Measurements from ENCODE around the gene LPAR3.
"Not testable (repeated sequence)": the region's sequence is repeated elsewhere in the genome, so short reads cannot be mapped to it uniquely, and the experiment has no call there.

The LPAR3 gene

DNA sequence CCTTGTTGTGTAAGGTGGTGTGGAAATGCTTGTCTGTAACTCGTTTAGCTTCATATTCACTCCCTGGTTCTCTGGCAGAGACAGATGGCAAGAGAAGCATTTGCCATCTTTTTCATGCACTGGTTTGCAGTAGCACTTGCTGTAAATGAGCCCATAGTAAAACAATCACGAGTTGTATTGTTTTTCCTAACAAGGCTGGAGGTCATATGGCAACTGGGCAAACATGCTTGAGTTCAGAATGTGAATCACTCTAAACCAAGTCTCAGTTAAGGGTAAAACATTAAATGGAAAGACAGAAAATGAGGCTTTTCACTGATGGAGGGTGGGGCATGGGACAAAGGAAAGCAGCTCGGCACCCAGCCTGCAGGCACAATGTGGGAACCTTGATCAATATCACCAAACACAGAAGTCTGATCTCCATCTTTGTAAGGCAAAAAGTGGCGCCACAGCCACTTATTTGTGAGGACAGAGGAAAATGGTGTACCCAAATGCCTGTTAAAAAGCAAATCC lies 26.5 kb upstream of the LPAR3 start:
- H3K4me3 ChIP-seq (ENCODE audit: control insufficient read depth in 1 of 7, extremely low read depth in 1 of 7, insufficient read depth in 4 of 7, low read depth in 2 of 7, low read length in 6 of 7): no peak overlapping the region
- DNase-seq: no peak
- no peaks in the 10 kb centered on the region for H3K36me3 ChIP-seq (ENCODE audit: control insufficient read depth in 4 of 4, insufficient read depth in 4 of 4, low read length in 3 of 4)
- H3K27ac ChIP-seq (ENCODE audit: insufficient read depth in 1 of 2, low read depth in 1 of 2, low read length in 2 of 2, poor library complexity in 1 of 2, severe bottlenecking in 2 of 2): no peak overlapping the region
- H3K4me1 ChIP-seq (ENCODE audit: control extremely low read depth in 1 of 4, control insufficient read depth in 4 of 4, insufficient read depth in 4 of 4, low read length in 3 of 4): no peaks in the 10 kb centered on the region
- H3K9me3 ChIP-seq (ENCODE audit: control extremely low read depth in 1 of 5, control insufficient read depth in 4 of 5, insufficient read depth in 2 of 5, low read depth in 1 of 5, low read length in 4 of 5): no peaks in the 10 kb centered on the region
- WGBS (ENCODE audit: insufficient coverage): 60% methylated on average over 1 of the region's 4 CpGs
- no peaks in the 10 kb centered on the region for H3K27me3 ChIP-seq (replicated peaks in 2 of 5; ENCODE audit: control insufficient read depth in 4 of 5, insufficient read depth in 5 of 5, low read length in 4 of 5)
- ChIA-PET POLR2A (no interaction called here), CTCF (interaction anchor here (1.1 to 2.6 kb wide), 2 partner anchors 16 to 31 kb away, joined by 3 to 8 read pairs; no protein-coding TSS in a partner anchor)

DNA sequence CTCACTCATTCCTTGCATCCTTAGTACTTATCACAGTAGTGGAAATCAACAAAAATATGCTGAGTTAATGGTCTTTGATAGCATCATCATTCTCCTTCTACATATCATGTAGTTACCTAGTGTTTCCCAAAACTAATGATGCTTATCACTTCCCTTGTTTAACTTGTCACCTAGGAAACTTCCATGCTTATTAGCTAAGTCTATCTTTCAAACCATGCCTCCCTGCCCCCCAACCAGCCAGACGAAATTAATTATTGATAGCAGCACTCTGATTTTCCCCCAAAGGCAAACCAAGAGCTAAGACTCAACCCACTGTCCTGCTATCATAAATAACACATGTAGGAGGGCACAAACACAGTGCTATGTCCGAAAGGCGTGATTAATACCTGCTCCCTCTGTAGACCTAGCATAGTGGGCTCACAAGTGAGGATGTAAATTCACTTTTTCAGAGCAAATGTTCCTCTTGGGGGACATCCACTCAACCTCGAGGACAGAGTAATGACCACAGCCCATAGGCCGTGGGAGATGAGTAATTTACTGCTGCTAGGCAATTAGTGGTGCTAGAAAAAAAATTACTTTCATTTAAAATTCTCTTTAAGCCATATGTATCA lies 25.8 kb upstream of the LPAR3 start:
- H3K27ac ChIP-seq (ENCODE audit: insufficient read depth in 1 of 2, low read depth in 1 of 2, low read length in 2 of 2, poor library complexity in 1 of 2, severe bottlenecking in 2 of 2): no peak overlapping the region
- ChIA-PET POLR2A (no interaction called here), CTCF (interaction anchor here (1.1 to 2.6 kb wide), 2 partner anchors 16 to 30 kb away, joined by 3 to 8 read pairs; no protein-coding TSS in a partner anchor)
- no peaks in the 10 kb centered on the region for H3K27me3 ChIP-seq (replicated peaks in 2 of 5; ENCODE audit: control insufficient read depth in 4 of 5, insufficient read depth in 5 of 5, low read length in 4 of 5)
- H3K9me3 ChIP-seq (ENCODE audit: control extremely low read depth in 1 of 5, control insufficient read depth in 4 of 5, insufficient read depth in 2 of 5, low read depth in 1 of 5, low read length in 4 of 5): no peaks in the 10 kb centered on the region
- 100% methylated on average over 3 of the region's 5 CpGs for WGBS (ENCODE audit: insufficient coverage)
- no peaks in the 10 kb centered on the region for H3K36me3 ChIP-seq (ENCODE audit: control insufficient read depth in 4 of 4, insufficient read depth in 4 of 4, low read length in 3 of 4)
- DNase-seq: no peak
- H3K4me1 ChIP-seq (ENCODE audit: control extremely low read depth in 1 of 4, control insufficient read depth in 4 of 4, insufficient read depth in 4 of 4, low read length in 3 of 4): no peaks in the 10 kb centered on the region
- no peak overlapping the region for H3K4me3 ChIP-seq (ENCODE audit: control insufficient read depth in 1 of 7, extremely low read depth in 1 of 7, insufficient read depth in 4 of 7, low read depth in 2 of 7, low read length in 6 of 7)

DNA sequence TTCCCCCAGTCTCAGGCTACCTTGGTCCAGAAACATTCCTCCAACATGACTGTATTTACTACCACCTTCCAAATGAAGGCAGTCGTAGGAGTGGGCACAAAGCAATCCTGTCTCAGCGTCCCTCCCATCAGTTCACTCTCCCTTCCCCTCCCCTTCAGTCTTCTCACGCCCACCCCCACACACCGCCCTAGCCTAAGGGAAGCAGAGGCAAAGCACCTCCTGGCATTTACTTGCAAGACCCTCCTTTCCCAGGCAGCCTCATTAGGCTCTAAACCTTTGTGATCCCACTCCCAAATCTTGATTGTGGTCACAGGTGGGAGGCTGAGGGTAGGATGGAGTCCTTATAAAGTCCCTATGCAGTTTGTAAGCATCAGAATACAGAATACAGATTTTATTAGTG lies 23.9 kb upstream of the LPAR3 start:
- H3K27ac ChIP-seq (ENCODE audit: insufficient read depth in 1 of 2, low read depth in 1 of 2, low read length in 2 of 2, poor library complexity in 1 of 2, severe bottlenecking in 2 of 2): no peak overlapping the region
- no peak for DNase-seq
- H3K9me3 ChIP-seq (ENCODE audit: control extremely low read depth in 1 of 5, control insufficient read depth in 4 of 5, insufficient read depth in 2 of 5, low read depth in 1 of 5, low read length in 4 of 5): no peaks in the 10 kb centered on the region
- no peaks in the 10 kb centered on the region for H3K36me3 ChIP-seq (ENCODE audit: control insufficient read depth in 4 of 4, insufficient read depth in 4 of 4, low read length in 3 of 4)
- H3K27me3 ChIP-seq (replicated peaks in 2 of 5; ENCODE audit: control insufficient read depth in 4 of 5, insufficient read depth in 5 of 5, low read length in 4 of 5): no peaks in the 10 kb centered on the region
- H3K4me3 ChIP-seq (ENCODE audit: control insufficient read depth in 1 of 7, extremely low read depth in 1 of 7, insufficient read depth in 4 of 7, low read depth in 2 of 7, low read length in 6 of 7): no peak overlapping the region
- ChIA-PET CTCF (no interaction called here), POLR2A (no interaction called here)
- no peaks in the 10 kb centered on the region for H3K4me1 ChIP-seq (ENCODE audit: control extremely low read depth in 1 of 4, control insufficient read depth in 4 of 4, insufficient read depth in 4 of 4, low read length in 3 of 4)
- 96% methylated on average over 2 of the region's 4 CpGs for WGBS (ENCODE audit: insufficient coverage)

GRCh38 chr1:84913555-84913892 lies 20.5 kb upstream of the LPAR3 start:
- Histone ChIP-seq H3K4me1 (ENCODE audit: control extremely low read depth in 1 of 4, control insufficient read depth in 4 of 4, insufficient read depth in 4 of 4, low read length in 3 of 4) (no peaks in the 10 kb centered on the region), H3K27me3 (replicated peaks in 2 of 5; ENCODE audit: control insufficient read depth in 4 of 5, insufficient read depth in 5 of 5, low read length in 4 of 5) (no peaks in the 10 kb centered on the region), H3K36me3 (ENCODE audit: control insufficient read depth in 4 of 4, insufficient read depth in 4 of 4, low read length in 3 of 4) (no peaks in the 10 kb centered on the region), H3K27ac (ENCODE audit: insufficient read depth in 1 of 2, low read depth in 1 of 2, low read length in 2 of 2, poor library complexity in 1 of 2, severe bottlenecking in 2 of 2) (no peak overlapping the region), H3K4me3 (ENCODE audit: control insufficient read depth in 1 of 7, extremely low read depth in 1 of 7, insufficient read depth in 4 of 7, low read depth in 2 of 7, low read length in 6 of 7) (no peak overlapping the region), H3K9me3 (ENCODE audit: control extremely low read depth in 1 of 5, control insufficient read depth in 4 of 5, insufficient read depth in 2 of 5, low read depth in 1 of 5, low read length in 4 of 5) (no peaks in the 10 kb centered on the region)
- CTCF ChIA-PET: interaction anchor here (0.8 to 1.0 kb wide), 3 partner anchors 10 to 141 kb away, joined by 3 read pairs; no protein-coding TSS in a partner anchor
- no peak for DNase-seq
- WGBS (ENCODE audit: insufficient coverage): 100% methylated on average over 1 of the region's 4 CpGs
- POLR2A ChIA-PET: no interaction called here

GRCh38 chr1:84912726-84913554 lies 19.9 kb upstream of the LPAR3 start:
- Histone ChIP-seq H3K27me3 (replicated peaks in 2 of 5; ENCODE audit: control insufficient read depth in 4 of 5, insufficient read depth in 5 of 5, low read length in 4 of 5) (no peaks in the 10 kb centered on the region), H3K4me1 (ENCODE audit: control extremely low read depth in 1 of 4, control insufficient read depth in 4 of 4, insufficient read depth in 4 of 4, low read length in 3 of 4) (no peaks in the 10 kb centered on the region), H3K36me3 (ENCODE audit: control insufficient read depth in 4 of 4, insufficient read depth in 4 of 4, low read length in 3 of 4) (no peaks in the 10 kb centered on the region), H3K27ac (ENCODE audit: insufficient read depth in 1 of 2, low read depth in 1 of 2, low read length in 2 of 2, poor library complexity in 1 of 2, severe bottlenecking in 2 of 2) (no peak overlapping the region), H3K4me3 (ENCODE audit: control insufficient read depth in 1 of 7, extremely low read depth in 1 of 7, insufficient read depth in 4 of 7, low read depth in 2 of 7, low read length in 6 of 7) (no peak overlapping the region), H3K9me3 (ENCODE audit: control extremely low read depth in 1 of 5, control insufficient read depth in 4 of 5, insufficient read depth in 2 of 5, low read depth in 1 of 5, low read length in 4 of 5) (no peaks in the 10 kb centered on the region)
- 91% methylated on average over 1 of the region's 3 CpGs for WGBS (ENCODE audit: insufficient coverage)
- POLR2A ChIA-PET: no interaction called here
- no peak for DNase-seq
- CTCF ChIA-PET: interaction anchor here (0.8 to 1.0 kb wide), 3 partner anchors 10 to 140 kb away, joined by 3 read pairs; no protein-coding TSS in a partner anchor

DNA sequence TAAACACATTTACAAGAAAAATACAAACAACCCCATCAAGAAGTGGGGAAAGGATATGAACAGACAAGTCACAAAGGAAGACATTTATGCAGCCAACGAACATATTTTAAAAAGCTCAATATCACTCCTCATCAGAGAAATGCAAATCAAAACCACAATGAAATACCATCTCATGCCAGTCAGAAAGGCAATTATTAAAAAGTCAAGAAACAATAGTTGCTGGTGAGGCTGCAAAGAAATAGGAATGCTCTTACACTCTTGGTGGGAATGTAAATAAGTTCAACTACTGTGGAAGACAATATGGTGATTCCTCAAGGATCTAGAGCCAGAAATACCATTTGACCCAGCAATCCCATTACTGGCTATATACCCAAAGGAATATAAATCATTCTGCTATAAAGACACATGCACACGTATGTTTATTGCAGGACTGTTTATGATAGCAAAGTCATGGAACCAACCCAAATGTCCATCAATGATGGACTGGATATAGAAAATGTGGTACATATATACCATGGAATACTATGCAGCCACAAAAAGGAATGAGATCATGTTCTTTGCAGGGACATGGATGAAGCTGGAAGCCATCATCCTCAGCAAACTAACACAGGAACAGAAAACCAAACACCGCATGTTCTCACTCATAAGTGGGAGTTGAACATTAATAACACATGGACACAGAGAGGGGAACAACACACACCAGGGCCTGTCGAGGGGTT lies 15.9 kb upstream of the LPAR3 start:
- H3K4me3 ChIP-seq (ENCODE audit: control insufficient read depth in 1 of 7, extremely low read depth in 1 of 7, insufficient read depth in 4 of 7, low read depth in 2 of 7, low read length in 6 of 7); H3K4me1 ChIP-seq (ENCODE audit: control extremely low read depth in 1 of 4, control insufficient read depth in 4 of 4, insufficient read depth in 4 of 4, low read length in 3 of 4); H3K27me3 ChIP-seq (replicated peaks in 2 of 5; ENCODE audit: control insufficient read depth in 4 of 5, insufficient read depth in 5 of 5, low read length in 4 of 5); POLR2A ChIA-PET; H3K36me3 ChIP-seq (ENCODE audit: control insufficient read depth in 4 of 4, insufficient read depth in 4 of 4, low read length in 3 of 4); DNase-seq; H3K27ac ChIP-seq (ENCODE audit: insufficient read depth in 1 of 2, low read depth in 1 of 2, low read length in 2 of 2, poor library complexity in 1 of 2, severe bottlenecking in 2 of 2); H3K9me3 ChIP-seq (ENCODE audit: control extremely low read depth in 1 of 5, control insufficient read depth in 4 of 5, insufficient read depth in 2 of 5, low read depth in 1 of 5, low read length in 4 of 5); CTCF ChIA-PET: not testable (repeated sequence)
- WGBS (ENCODE audit: insufficient coverage): no CpG with 5 or more reads among the region's 4 CpGs

Measured in common myeloid progenitor, CD34-positive (primary cell).